Measurements from ENCODE around the gene AICDA. TPM values are rescaled to one million over a fixed set of nuclear protein-coding genes. Genes with fewer than 3 reads are reported as not detected.
"Not testable (repeated sequence)": the region's sequence is repeated elsewhere in the genome, so short reads cannot be mapped to it uniquely, and the experiment has no call there.

The AICDA gene
- polyA plus RNA-seq, 1 experiment = not detected

GRCh38 chr12:8590842-8591545 is 21.7 kb downstream of the AICDA start:
- Histone ChIP-seq H3K27me3 (ENCODE audit: control insufficient read depth, insufficient read depth, low read length) (no peaks in the 10 kb centered on the region), H3K27ac (ENCODE audit: low read depth, low read length) (no peak overlapping the region), H3K4me3 (ENCODE audit: low read depth, low read length) (no peak overlapping the region), H3K9me3 (ENCODE audit: control insufficient read depth, insufficient read depth, low read length) (no peaks in the 10 kb centered on the region)
- no peak for TF ChIP-seq CTCF (IDR thresholded peaks at IDR 0.05; ENCODE audit: low read depth, low read length)
- POLR2A ChIA-PET = no interaction called here
- CTCF ChIA-PET = interaction anchor here (0.5 to 1.2 kb wide), 3 partner anchors 18 to 64 kb away, joined by 3 to 5 read pairs (median 3); no protein-coding TSS in a partner anchor
- DNase-seq (ENCODE audit: low read depth, low spot score) = no peak

GRCh38 chr12:8589679-8590078 is 23.0 kb downstream of the AICDA start:
- TF ChIP-seq CTCF (IDR thresholded peaks at IDR 0.05; ENCODE audit: low read depth, low read length) = no peak
- no peak overlapping the region for H3K4me3 ChIP-seq (ENCODE audit: low read depth, low read length)
- ChIA-PET CTCF (no interaction called here), POLR2A (no interaction called here)
- no peak for DNase-seq (ENCODE audit: low read depth, low spot score)
- no peaks in the 10 kb centered on the region for H3K27me3 ChIP-seq (ENCODE audit: control insufficient read depth, insufficient read depth, low read length)
- H3K27ac ChIP-seq (ENCODE audit: low read depth, low read length) = no peak overlapping the region
- peaks cover 4% of the 10 kb centered on the region; the same call in 1 of the 2 replicates for H3K9me3 ChIP-seq (ENCODE audit: control insufficient read depth, insufficient read depth, low read length)

GRCh38 chr12:8584478-8584877 is 28.2 kb downstream of the AICDA start:
- H3K9me3 ChIP-seq (ENCODE audit: control insufficient read depth, insufficient read depth, low read length); CTCF ChIA-PET; H3K27ac ChIP-seq (ENCODE audit: low read depth, low read length); POLR2A ChIA-PET; H3K27me3 ChIP-seq (ENCODE audit: control insufficient read depth, insufficient read depth, low read length); H3K4me3 ChIP-seq (ENCODE audit: low read depth, low read length); DNase-seq (ENCODE audit: low read depth, low spot score): not testable (repeated sequence)

GRCh38 chr12:8584004-8584403 is 28.7 kb downstream of the AICDA start:
- H3K27me3 ChIP-seq (ENCODE audit: control insufficient read depth, insufficient read depth, low read length) = no peaks in the 10 kb centered on the region
- CTCF ChIA-PET = interaction anchor here (0.9 kb wide), 1 partner anchor 25 kb away, joined by 3 read pairs; no protein-coding TSS in a partner anchor
- H3K27ac ChIP-seq (ENCODE audit: low read depth, low read length) = no peak overlapping the region
- POLR2A ChIA-PET = no interaction called here
- DNase-seq (ENCODE audit: low read depth, low spot score) = no peak
- peaks cover 4% of the 10 kb centered on the region; the same call in 1 of the 2 replicates for H3K9me3 ChIP-seq (ENCODE audit: control insufficient read depth, insufficient read depth, low read length)
- TF ChIP-seq CTCF (IDR thresholded peaks at IDR 0.05; ENCODE audit: low read depth, low read length) = no peak
- no peak overlapping the region for H3K4me3 ChIP-seq (ENCODE audit: low read depth, low read length)

GRCh38 chr12:8581098-8581784 is 31.4 kb downstream of the AICDA start:
- POLR2A ChIA-PET = no interaction called here
- no peak for TF ChIP-seq CTCF (IDR thresholded peaks at IDR 0.05; ENCODE audit: low read depth, low read length)
- H3K27ac ChIP-seq (ENCODE audit: low read depth, low read length) = no peak overlapping the region
- CTCF ChIA-PET = interaction anchor here (1.1 kb wide), 1 partner anchor 27 kb away, joined by 4 read pairs; no protein-coding TSS in a partner anchor
- no peaks in the 10 kb centered on the region for H3K27me3 ChIP-seq (ENCODE audit: control insufficient read depth, insufficient read depth, low read length)
- no peak for DNase-seq (ENCODE audit: low read depth, low spot score)
- no peak overlapping the region for H3K4me3 ChIP-seq (ENCODE audit: low read depth, low read length)
- peaks cover 4% of the 10 kb centered on the region; the same call in 1 of the 2 replicates for H3K9me3 ChIP-seq (ENCODE audit: control insufficient read depth, insufficient read depth, low read length)

All from AG04450 (cell line).